IPS-11a (cell line): ENCODE results near the gene PCYOX1L.
"Not testable (repeated sequence)": the region's sequence is repeated elsewhere in the genome, so short reads cannot be mapped to it uniquely, and the experiment has no call there.

Source experiments
- H3K4me3 ChIP-seq: one replicate; pipeline ENCODE4 v1.5.1; 2013; ENCODE audit warnings: low read depth, low read length, control low read depth

Gene PCYOX1L

DNA sequence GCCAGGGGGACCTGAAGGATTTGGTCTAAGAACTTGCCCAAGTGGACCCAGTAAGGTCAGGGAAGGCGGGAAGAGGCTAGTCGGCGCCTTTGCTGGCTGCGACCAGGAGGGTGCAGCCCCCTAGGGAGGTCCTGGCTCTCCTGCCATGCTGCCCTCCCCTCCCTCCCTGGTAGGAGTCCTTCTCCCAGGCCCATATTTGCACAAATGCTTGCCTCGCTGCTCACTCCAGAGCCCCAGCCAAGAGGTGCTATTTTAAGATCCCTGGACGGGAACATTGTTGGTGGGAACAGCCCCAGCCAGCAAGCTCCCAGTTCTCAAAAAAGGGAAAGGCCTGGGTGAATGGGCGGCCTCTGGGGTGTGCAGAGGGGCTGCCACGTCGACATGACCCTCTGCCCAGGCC, 25.6 kb downstream of the PCYOX1L start:
- no peak overlapping the region for H3K4me3 ChIP-seq

- H3K4me3 ChIP-seq = no peak overlapping the region
These were observed 28.3 kb downstream of the PCYOX1L start for GRCh38 chr5:149386166-149386565.

- no peak overlapping the region for H3K4me3 ChIP-seq
These were observed 29.3 kb downstream of the PCYOX1L start for GRCh38 chr5:149387081-149387631.

GRCh38 chr5:149387982-149388381, 30.1 kb downstream of the PCYOX1L start:
- no peak overlapping the region for H3K4me3 ChIP-seq

DNA sequence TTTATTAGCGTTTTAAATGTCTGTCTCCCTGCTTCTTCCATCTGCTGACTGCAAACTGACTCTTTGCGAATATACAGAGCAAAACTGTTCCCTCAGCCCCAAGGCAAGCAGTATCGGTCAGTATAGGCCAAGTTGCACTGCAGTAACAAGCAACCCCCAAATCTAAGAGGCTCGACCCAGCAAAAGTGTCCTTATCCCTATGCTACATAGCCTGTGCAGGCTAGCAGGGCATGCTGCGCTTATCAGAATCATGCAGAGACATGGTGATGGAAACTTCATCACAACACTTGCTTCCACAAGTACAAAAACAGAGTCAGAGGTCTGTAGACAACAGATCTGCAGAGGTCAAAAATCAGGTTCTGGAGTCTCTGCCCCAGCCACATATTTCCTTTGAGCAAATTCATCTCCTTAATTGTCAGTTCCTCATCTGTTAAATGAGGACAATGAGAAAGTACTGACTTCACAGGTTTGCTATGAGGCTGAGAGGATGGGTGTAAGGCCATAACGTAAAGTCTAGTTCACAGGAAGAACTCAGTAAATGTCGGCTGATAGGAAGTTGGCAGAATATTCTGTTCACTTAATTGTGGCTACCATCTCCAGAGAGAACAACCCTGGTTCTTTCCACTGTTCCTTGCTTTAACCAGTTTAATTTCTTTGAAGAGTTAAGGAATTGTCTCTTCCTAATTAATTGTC, 30.8 kb downstream of the PCYOX1L start:
- no peak overlapping the region for H3K4me3 ChIP-seq

- no peak overlapping the region for H3K4me3 ChIP-seq
These were observed 32.0 kb downstream of the PCYOX1L start for GRCh38 chr5:149389552-149390495.

DNA sequence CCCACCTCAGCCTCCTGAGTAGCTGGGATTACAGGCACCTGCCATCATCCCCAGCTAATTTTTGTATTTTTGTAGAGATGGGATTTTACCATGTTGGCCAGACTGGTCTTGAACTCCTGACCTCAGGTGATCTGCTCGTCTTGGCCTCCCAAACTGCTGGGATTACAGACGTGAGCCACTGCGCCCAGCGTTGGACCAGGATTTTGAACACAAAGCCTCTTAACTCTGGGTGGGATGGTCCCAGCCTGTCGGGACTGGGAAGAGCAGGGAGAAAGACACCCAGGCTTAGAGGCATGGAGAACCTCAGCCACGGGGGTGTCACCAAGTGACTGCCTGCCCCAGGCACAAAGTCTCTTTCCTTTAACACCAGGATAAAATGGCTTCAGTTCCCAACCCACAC, 33.2 kb downstream of the PCYOX1L start:
- H3K4me3 ChIP-seq = not testable (repeated sequence)

GRCh38 chr5:149391524-149391923, 33.7 kb downstream of the PCYOX1L start:
- H3K4me3 ChIP-seq = no peak overlapping the region

- no peak overlapping the region for H3K4me3 ChIP-seq
These were observed 34.9 kb downstream of the PCYOX1L start for GRCh38 chr5:149392718-149393117.

- H3K4me3 ChIP-seq = not testable (repeated sequence)
These were observed 37.1 kb downstream of the PCYOX1L start for GRCh38 chr5:149394996-149395395.

DNA sequence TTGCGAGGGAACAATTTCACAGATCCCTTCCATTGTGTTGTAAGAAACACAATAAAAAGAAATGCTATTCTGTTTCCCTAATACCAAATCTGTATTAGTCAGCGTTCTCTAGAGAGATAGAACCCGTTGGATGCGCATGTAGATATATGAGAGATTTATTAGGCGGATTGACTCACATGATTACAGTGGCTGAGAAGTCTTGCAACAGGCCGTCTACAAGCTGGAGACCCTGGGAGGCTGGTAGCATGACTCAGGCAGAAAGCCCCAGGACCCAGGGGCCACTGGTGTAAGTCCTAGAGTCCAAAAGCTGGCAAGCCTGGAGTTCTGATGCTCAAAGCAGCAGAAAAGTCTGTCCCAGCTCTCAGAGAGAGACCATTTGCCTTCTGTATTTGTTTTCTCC, 39.7 kb downstream of the PCYOX1L start:
- H3K4me3 ChIP-seq = no peak overlapping the region

DNA sequence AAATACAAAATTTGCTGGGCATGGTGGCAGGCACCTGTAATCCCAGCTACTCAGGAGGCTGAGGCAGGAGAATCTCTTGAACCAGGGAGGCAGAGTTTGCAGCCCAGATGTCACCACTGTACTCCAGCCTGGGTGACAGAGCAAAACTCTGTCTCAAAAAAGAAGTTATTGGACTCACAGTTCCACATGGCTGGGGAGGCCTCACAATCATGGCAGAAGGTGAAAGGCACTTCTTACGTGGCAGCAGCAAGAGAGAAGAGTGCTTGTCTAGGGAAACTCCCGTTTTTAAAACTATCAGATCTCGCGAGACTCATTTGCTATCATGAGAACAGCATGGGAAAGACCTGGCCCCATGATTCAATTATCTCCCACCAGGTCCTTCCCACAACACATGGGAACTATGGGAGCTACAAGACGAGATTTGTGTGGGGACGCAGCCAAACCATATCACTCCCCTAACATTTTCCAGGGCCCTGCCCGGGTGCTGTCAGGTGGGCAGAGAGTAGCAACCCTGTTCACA, 41.0 kb downstream of the PCYOX1L start:
- not testable (repeated sequence) for H3K4me3 ChIP-seq

DNA sequence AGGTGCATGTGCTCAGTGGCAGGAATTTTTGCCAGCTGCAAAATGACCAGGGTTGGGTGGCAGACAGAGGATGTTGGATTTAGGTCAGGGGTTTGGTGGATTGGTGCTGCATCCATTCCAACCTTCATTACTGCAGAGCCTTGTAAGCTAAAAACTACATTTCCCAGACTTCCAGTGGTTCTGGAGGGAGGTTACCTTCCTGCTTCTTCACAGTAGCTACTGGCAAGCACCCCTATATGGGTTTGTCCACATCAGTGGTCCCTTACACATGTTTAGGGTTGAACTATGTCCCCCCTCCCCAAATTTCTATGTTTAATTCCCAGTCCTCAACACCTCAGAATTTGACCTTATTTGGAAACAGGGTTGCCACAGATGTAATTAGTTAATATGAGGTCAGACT, 41.9 kb downstream of the PCYOX1L start:
- H3K4me3 ChIP-seq = no peak overlapping the region

DNA sequence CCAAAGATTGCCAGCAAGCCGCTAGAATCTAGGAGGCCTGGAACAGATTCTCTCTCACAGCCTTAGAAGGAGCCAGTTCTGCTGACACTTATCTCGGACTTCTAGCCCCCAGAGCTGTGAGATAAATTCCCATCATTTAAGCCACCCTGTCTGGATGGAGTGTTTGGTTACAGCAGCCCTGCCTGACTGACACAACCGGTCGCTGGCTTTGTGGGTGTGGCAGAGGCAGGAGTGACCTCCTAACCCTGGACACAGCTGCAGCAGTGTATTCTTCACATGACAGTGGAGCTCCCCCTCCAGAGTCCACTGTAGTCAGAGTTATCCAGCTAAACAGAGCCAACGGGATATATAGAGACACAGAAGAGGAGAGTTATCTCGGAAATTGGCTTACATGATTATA, 42.5 kb downstream of the PCYOX1L start:
- H3K4me3 ChIP-seq = no peak overlapping the region

GRCh38 chr5:149401051-149401450, 43.2 kb downstream of the PCYOX1L start:
- H3K4me3 ChIP-seq = no peak overlapping the region

DNA sequence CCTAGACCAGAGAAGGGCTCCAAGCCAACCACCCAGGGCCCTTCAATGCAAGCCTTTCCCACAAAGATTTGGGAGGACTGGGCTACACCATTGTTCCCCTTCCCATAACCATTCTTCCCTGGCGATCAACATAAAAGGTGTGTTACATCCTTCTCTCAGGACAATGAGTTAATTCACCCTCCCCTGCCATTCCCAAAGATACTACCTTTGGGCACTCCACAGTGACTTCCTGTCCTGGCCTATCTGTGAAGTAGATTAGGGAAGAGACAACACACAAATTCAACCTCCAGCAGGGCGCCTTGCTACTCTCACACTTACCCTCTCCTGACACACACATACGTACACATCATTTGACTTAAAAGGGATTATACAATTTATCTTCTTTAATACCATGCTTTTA, 44.4 kb downstream of the PCYOX1L start:
- H3K4me3 ChIP-seq = no peak overlapping the region

DNA sequence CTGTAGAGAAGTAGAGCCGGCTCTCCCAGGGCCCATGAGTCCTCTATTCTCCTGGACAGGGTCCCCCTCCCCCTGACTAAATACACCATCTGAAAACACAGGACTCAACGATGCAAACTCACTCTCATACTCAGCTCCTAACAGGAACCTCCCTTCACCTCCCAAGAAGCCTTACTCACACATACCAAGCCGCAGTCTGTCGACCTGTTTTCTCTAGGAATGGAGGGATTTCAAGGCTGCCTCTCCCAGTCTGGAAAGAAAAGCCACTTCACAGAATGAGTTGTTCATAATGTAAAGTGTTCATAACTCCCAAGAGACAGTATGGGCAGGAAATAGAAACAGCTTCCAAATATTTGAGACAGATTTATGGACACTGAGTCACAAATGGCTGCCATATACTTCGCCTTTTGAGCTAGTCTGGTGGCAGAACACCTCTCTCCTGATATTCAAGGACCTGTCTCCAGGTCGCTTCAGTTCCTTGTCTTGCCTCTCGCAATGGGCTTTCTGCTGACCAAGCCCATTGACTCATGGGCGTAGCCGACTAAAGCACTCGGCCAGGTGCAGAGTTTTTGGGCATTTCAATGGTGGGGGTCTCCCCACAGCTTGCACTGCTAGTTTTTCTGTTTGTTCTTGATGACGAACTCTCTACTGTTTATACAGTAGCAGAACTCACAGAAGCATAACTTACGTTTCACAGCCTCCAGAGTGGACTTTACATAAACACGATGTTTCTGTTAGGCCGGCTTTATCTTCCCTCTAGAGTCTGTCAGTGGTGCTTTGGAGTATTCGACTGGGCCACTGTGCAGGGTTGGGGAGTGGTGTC, 46.3 kb downstream of the PCYOX1L start:
- no peak overlapping the region for H3K4me3 ChIP-seq

- H3K4me3 ChIP-seq = no peak overlapping the region
These were observed 47.1 kb downstream of the PCYOX1L start for GRCh38 chr5:149404746-149405549.

DNA sequence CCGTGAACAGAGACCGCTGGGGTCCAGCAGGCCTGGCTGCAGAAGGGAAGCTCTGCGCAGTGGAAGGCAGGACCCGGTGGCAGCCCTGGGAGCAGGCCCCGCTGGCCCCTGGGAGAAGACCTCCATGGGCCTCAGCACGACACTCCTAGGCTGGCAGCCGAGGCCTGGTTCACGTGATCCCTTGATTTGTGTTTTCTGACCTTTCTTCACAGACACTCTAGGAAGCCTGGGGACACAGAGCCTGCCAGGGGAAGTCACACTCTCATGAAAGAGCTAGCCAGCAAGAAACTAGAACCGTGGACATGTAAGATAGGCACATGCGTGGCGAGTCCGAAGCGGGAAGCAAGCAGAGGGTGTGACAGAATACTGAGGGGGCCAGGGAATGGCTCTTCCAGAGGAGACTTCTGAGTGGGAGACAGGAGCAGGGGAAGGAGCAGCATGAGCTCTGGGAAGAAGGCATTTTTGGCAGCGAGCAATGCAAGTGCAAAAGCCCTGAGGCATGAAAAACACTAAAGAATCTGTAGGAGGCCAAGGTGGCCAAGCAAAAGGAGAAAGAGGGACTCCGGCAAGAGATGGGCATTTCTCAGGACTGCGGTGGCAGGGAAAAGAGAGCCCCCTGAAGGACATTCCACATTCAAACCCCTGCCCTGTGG, 47.8 kb downstream of the PCYOX1L start:
- no peak overlapping the region for H3K4me3 ChIP-seq
